GM21529 (cell line): ENCODE results near the gene INAFM2.
A peak's percentile ranks its signal among the peaks of the same experiment; 100 is the strongest.

Experiments
- ATAC-seq: cut with Tn5 transposase; IDR thresholded peaks from one replicate; pipeline ENCODE4 v1.9.1; 2021; ENCODE audit not compliant: unreplicated experiment

The INAFM2 gene

GRCh38 chr15:40358471-40359353 lies 35.2 kb downstream of the INAFM2 start:
- ATAC-seq: peak; percentile 25

DNA sequence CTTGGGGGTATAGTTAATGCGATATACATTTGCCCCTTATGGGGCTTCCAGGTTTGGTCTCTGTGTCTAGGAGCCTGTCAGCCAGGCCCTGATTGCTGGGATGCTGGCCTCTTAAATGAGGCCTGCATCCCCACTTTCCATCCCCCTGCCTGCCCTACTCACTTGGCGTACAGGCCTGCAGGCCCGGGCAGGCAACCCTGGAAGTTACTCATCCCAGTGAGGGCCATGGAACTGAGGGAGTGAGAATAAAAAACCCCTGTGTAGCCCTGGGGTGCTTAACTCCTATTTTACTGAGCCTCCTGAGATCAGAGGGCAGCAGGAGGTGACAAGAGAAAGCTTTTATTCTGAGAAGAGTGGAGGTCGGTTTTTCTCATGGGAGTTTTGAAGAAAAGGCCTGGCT lies 36.5 kb downstream of the INAFM2 start:
- ATAC-seq: no peak

GRCh38 chr15:40361640-40362039 lies 38.1 kb downstream of the INAFM2 start:
- ATAC-seq: no peak

DNA sequence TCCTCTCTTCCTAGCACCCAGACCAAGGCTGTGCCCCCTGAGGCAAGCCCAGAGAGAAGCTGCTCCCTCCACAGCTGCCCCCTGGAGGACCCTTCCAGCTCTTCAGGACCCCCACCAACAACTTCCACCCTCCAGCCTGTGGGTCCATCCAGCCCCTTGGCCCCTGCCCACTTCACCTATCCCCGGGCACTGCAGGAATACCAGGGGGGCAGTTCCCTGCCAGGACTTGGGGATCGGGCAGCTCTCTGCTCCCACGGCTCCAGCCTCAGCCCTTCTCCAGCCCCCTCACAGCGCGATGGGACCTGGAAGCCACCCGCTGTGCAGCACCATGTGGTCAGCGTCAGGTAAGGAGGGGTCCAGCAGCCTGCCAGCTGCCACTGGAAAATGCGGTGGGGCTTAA lies 40.1 kb downstream of the INAFM2 start:
- ATAC-seq: no peak

DNA sequence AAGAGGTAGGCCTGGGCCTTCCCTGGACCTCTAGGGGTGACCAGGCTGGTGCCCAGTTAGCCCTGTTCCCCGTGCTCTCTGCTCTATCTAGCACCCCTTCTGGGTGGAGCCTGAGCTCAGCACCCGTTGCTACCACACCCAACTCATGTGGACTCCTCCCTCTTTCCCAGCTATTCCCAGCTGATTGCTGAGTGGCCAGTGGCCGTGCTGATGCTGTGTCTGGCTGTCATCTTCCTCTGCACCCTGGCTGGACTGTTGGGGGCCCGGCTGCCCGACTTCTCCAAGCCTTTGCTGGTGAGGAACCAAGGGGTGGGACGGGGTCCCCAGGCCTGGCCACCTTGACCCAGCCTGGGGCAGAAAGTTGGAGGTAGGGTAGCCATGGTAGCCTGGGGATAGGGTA lies 40.8 kb downstream of the INAFM2 start:
- no peak for ATAC-seq

GRCh38 chr15:40365016-40365415 lies 41.5 kb downstream of the INAFM2 start:
- ATAC-seq: no peak

- no peak for ATAC-seq
These were observed 42.3 kb downstream of the INAFM2 start for GRCh38 chr15:40365624-40366456.

DNA sequence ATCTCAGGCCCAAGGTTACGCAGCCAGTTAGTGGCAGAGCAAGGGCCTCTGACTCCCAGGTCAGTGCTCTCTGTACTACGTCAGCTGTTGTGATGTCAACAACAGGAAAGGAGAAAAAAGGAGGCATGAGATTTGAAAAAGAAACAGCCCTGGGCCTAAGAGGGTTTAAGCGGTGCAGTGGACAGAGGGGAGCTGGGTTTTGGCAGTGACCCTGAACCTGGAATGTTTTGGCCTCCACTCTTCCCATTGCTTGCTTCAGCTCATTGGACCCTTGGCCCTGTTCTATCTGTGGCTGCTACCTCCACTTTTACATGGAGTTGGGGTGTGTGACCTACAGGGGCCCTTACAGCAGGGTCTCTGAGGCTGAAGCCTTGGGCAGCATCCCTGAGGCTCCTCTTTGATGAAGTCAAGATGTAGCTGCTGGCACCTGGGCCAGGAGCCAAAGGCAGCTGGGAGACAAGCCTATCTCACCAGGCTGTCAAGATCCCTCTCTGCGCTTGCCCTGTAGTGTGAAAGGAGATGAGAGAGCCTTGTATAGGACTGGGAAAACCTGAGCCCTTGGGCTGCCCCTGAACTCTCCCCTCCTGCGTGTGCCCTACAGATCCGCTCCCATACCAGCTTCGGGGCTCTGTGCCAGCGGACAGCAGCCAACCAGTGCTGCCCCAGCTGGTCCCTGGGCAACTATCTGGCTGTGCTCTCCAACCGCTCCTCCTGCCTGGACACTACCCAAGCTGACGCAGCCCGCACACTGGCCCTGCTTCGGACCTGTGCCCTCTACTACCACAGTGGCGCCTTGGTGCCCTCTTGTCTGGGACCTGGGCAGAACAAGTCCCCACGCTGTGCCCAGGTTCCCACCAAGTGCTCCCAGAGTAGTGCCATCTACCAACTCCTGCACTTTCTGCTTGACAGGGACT lies 43.2 kb downstream of the INAFM2 start:
- ATAC-seq: no peak

- no peak for ATAC-seq
These were observed 43.8 kb downstream of the INAFM2 start for GRCh38 chr15:40367371-40367685.

DNA sequence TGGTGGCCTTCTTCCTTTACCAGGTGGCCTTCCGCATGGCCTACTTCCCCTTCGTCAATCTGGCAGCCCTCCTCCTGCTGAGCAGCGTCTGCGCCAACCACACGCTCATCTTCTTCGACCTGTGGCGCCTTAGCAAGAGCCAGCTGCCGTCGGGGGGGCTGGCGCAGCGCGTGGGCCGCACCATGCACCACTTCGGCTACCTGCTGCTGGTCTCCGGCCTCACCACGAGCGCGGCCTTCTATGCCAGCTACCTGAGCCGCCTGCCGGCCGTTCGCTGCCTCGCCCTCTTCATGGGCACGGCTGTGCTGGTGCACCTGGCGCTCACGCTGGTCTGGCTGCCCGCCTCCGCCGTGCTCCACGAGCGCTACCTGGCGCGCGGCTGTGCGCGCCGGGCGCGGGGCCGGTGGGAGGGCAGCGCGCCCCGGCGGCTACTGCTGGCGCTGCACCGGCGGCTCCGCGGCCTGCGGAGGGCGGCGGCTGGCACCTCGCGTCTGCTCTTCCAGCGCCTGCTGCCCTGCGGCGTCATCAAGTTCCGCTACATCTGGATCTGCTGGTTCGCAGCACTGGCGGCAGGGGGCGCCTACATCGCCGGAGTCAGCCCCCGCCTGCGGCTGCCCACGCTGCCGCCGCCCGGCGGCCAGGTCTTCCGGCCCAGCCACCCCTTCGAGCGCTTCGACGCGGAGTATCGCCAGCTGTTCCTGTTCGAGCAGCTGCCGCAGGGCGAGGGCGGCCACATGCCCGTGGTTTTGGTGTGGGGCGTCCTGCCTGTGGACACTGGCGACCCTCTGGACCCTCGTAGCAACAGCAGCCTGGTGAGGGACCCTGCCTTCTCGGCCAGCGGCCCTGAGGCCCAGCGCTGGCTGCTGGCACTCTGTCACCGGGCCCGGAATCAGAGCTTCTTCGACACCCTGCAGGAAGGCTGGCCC lies 44.5 kb downstream of the INAFM2 start:
- peak; percentile 85 for ATAC-seq

- ATAC-seq: no peak
These were observed 45.4 kb downstream of the INAFM2 start for GRCh38 chr15:40368719-40369473.

- no peak for ATAC-seq
These were observed 46.0 kb downstream of the INAFM2 start for GRCh38 chr15:40369474-40369869.

GRCh38 chr15:40369971-40370370 lies 46.5 kb downstream of the INAFM2 start:
- ATAC-seq: no peak

GRCh38 chr15:40372981-40373380 lies 49.5 kb downstream of the INAFM2 start:
- no peak for ATAC-seq
